ENCODE measurements around the gene CMTM1.
"Not testable (repeated sequence)": the region's sequence is repeated elsewhere in the genome, so short reads cannot be mapped to it uniquely, and the experiment has no call there.

CMTM1 gene

DNA sequence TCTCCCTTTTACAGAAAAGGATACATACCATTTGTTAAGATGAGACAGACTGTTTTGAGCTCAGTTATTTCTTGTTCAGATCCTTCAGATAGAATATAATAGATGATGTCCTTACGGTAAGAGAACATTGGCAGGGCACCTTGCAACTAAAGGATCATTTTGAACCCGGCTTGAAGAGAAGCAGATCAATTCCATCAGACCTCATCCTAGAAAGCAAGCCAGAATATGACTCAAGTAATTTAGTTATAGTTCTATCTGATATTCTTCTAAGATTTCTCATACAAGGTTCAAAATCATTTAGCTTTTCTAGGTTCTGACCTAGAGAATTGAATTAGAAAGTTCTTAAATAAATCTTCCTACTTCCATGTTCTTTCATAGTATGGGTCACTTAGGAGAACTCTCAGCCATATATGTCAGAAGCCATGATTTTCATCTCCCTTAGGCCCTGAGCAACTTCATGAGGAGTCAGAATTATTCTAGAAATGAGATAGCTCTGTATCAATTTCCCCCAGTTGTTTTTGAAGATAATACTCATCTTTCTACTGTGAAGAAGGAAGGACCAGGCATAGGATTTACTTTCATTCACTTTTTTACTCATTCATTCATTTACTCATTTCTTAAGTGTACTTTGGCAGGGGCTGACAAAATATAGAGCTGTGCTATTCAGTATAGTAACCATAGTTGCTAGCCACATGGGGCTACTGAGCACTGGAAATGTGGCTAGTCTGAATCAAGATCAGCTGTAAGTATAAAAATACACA, 2.5 kb upstream of the CMTM1 start:
- no peak for DNase-seq

DNA sequence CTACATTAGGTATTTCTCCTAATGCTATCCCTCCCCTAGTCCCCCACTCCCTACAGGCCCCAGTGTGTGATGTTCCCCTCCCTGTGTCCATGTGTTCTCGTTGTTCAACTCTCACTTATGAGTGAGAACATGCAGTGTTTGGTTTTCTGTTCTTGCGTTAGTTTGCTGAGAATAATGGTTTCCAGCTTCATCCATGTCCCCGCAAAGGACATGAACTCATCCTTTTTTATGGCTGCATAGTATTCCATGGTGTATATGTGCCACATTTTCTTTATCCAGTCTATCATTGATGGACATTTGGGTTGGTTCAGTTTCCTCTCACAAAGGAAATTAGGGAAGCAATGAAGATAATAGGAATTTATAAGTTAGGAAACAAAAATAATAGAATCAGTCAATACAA, 1.0 kb downstream of the CMTM1 start:
- DNase-seq: not testable (repeated sequence)

- DNase-seq: no peak
Measured at GRCh38 chr16:66568355-66568754, 2.1 kb downstream of the CMTM1 start.

- DNase-seq: no peak
Measured at GRCh38 chr16:66569131-66569530, 2.9 kb downstream of the CMTM1 start.

- DNase-seq: no peak
Measured at GRCh38 chr16:66569827-66570405, 3.7 kb downstream of the CMTM1 start.

GRCh38 chr16:66572356-66572755, 6.1 kb downstream of the CMTM1 start:
- DNase-seq: no peak

DNA sequence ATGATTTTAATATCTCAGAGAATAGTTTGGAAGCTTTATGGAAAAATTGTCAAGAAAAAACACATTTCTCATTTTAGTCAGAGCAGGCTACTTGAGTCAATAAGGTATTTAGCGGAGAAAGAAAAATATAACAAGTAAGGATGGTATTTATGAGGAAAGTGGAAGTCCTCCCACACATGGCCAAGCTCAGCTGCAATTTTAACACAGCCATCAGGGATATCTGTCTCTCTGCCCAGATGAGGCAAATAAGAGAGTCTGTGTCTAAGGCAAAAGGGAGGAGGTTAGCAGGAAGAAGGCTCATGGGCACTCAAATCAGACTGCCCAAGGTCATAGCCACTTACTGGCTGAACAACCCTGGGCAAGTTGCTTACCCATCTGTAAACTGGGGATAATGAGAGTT, 7.8 kb downstream of the CMTM1 start:
- DNase-seq: no peak

GRCh38 chr16:66574531-66574930, 8.3 kb downstream of the CMTM1 start:
- DNase-seq: no peak

DNA sequence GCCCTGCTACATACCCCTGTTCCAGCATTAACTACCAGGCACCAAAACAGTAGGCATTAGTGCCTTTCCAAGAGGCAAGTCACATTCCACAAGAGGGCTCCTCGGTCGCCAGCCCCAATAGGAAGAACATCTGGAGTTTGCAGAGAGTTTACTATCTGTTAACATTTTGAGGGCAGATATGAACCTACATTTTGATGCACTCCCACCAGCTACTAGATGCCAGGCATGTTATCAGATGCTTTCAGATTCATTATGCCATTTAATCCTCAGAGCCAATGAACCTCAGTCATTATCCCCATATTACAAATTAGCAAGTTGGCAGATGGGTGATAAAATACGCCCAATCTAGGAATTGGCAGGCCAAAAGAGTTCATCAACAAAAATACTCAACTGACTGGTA, 8.8 kb downstream of the CMTM1 start:
- no peak for DNase-seq

GRCh38 chr16:66576296-66576695, 10.1 kb downstream of the CMTM1 start:
- no peak for DNase-seq

GRCh38 chr16:66578651-66579531, 12.7 kb downstream of the CMTM1 start, which contains the start of gene CMTM2:
Gene CMTM2 (plus strand): TSS chr16:66579463. CDS start chr16:66579608, 145 bp downstream.
- no peak for DNase-seq

DNA sequence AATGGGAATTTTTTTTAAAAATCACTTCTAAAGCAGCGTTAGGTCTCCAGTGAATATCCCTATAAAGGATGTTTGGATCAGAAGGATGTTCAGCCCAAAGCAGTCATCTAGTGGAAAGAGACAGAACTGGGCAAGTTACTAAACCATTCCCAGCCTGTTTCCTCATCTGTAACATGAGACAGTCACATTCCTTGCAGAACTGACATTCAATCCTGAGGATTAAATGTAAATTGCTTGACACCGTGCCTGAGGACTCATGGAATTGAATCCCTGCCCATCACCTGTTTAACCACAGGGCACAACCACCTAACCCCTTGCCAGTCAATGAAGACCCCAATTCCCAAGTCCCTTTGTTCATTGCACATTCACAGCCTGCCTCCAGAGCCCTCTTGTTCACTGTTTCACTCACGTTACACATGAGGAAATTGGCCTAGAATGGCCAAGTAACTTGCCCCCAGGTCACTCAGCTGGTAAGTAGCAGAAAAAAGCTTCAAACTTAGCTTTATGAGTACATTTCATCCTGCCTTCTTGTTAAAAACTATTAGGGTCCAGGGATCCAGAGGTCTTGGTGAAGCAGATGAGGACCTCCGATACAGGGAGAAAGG, 14.5 kb downstream of the CMTM1 start:
- no peak for DNase-seq

- DNase-seq: no peak
Measured at GRCh38 chr16:66581246-66581952, 15.2 kb downstream of the CMTM1 start.

DNA sequence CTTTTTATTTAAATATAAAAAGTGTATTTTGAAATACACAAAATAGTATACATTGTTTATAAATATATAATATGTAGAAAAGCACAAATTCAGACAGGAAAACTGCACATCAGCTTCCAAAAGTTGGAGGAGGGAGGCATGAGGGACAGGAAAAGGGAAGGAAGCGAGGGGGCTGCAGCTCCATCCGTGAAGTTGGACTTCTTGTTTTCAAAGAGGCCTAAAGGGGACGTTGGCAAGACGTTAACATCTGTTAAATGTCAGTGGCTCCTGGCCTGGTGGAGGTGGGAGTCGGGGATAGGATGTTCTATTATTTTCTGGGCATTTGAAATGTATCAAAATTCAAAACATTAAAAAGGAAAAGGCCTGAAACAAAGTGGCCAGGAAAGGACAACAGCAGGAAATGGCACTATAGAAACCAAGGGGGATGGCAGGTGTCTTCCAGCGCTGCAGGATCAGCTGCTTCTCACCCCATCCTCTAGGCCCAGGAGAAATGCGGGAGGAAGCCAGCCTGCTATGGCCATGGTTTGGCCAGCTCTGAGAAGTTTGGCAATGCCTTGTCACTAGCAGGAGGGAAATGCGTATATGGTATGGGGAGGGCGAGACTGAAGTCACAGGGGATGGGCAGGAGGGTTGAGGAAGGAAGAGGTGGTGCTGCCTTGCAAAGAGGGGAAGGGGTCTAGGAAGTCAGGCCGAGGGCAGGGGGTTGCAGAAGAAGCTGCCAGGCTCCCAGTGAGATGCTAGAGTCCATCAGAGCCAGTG, 19.4 kb downstream of the CMTM1 start:
- no peak for DNase-seq

GRCh38 chr16:66587881-66588600, 21.8 kb downstream of the CMTM1 start:
- DNase-seq: no peak

DNA sequence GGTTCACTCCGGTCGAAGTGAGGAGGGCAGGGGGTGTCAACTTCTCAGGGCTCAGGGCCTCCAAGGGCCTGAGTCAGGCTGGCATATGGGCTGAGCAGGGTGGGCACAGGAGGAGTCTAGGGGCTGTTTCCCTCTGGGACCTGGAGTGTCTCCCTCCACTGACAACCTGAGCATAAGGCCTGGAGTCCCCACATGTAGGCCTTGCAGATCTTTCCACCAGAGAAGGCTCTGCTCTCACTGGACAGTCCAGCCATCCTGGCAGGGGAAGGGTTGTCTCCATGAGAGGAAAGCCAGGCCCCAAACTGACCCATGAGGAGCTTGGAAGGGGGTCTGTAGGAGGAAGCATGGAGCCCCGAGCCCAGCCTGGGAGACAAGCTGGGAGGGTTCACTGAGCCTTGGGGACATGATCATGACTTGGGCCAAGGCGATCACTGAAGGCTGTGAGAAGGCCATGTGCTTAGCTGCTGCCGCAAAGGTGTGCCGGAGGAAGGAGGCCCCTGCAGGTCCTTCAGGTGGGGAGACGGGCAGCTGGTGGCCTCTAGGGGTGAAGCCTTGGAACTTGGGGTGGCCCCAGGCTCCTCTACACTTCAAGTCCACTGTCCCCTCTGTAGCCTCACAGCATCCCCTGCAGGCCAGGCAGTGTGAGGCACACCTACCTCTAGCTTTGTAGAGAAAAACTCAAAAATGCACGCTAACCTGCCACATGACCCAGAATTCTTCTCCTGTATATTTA, 22.9 kb downstream of the CMTM1 start:
- peak in 1 of 2 donors; percentile 18 for DNase-seq

DNA sequence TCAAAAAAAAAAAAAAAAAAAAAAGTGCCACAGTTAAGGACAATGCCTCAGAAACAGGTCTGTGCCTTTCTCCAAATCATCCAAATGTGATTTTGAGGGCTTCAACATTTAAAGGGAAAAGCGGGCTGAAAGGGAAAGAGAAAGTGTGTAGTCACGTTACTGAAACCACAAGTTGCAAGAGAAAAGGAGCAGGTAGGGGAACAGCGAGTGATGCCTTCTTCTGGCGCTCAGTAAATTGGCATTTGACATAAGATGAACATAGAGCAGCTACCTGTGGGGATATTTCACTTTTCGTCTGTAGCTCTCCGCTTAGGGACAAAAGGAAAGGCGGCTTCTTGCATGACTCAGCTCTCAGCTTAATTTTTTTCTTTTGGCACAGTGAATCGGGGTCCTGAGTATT, 24.1 kb downstream of the CMTM1 start:
- no peak for DNase-seq

DNA sequence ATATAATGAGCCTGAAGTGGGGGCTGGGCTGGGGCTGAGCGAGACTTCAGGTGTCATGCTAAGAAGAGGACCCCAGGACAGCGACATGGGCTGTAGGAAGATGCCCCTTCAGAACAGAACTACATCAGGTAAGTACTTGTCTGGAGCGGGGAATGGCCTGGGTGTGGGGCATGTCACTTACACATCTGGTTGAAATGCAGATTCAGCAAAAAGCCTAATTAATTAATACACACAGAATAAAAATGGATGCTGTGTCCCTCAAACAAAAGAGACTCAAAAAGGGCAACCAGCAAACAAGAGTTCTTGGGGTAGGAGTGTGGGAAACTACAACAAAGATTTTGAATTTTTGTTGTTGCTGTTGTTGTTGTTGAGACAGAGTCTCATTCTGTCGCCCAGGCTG, 24.8 kb downstream of the CMTM1 start:
- DNase-seq: no peak

- no peak for DNase-seq
Measured at GRCh38 chr16:66592241-66592640, 26.0 kb downstream of the CMTM1 start.

DNA sequence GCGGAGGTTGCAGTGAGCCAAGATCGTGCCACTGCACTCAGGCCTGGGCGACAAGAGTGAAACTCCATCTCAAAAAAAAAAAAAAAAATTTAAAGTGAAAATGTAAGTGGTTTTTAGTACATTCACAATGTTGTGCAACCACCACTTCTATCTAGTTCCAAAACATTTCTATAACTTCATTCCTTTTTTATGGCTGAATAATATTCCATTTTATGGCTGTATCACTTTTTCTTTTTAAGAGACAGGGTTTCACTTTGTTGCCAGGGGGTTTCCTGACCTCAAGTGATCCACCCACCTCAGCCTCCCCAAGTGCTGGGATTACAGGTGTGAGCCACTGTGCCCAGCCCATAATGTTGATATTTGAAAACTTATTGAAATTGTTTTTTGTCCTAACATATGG, 26.6 kb downstream of the CMTM1 start:
- no peak for DNase-seq

All from hippocampal formation (tissue), 2 donors.